Measurements from ENCODE around the gene CHRNA4. TPM values are rescaled to one million over a fixed set of nuclear protein-coding genes. Genes with fewer than 3 reads are reported as not detected.

The CHRNA4 gene
- total and polyA plus RNA-seq, 2 of the 4 experiments (the other 2 are of a cell fraction), result not detected

DNA sequence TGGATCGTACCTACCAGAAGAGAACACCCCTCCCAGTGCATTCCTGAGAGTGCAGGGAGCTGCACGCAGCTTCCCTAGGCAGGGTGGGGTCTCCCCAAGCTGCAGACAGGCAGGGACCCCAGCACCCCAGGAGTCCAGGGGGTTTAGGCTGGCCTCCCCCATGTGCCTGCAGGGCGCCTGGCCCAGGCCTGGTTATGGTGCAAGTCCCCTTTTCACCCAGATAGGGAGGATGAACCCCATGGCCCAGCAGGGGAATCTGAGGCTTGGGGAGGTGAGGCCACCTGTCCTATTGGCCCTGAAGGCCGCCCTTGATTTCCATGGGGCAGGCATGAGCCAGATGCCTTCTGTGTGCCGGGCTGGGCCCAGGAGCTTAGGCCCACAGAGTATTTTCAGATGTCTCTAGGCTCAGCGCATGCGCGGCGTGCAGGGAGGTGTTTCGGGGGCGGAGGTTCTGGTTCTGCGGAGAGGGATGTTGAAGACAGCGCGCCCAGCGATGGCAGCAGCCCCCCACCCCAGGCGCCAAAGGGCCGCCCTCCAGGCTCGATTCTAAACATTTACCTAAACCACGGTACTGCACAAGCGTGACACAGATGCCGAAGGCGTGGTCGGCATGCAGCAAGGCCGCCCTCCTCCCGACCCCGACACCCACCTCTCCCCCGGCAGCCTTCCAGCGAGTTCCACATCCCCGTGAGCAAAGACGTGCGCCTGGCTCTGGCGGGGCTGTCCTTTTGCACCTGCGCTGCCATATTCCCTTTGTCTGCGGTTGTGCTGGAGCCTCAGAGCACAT, 38.8 kb downstream of the CHRNA4 start:
- H4K91ac ChIP-seq (ENCODE audit: insufficient read depth, low read depth, low read length), result no peak overlapping the region
- peaks cover 4% of the 10 kb centered on the region; the same call in 1 of the 2 replicates for H3K4me1 ChIP-seq (ENCODE audit: control insufficient read depth, insufficient read depth, low read length)
- ChIA-PET CTCF (no interaction called here), POLR2A (ENCODE audit: unreplicated experiment) (no interaction called here)
- H3K9me3 ChIP-seq (ENCODE audit: control insufficient read depth, insufficient read depth, low read length), result no peaks in the 10 kb centered on the region
- no peak overlapping the region for H3K18ac ChIP-seq (ENCODE audit: low read depth, low read length)
- H3K27ac ChIP-seq (ENCODE audit: insufficient read depth, low read length), result no peak overlapping the region
- no peak overlapping the region for H2BK5ac ChIP-seq (ENCODE audit: low read depth, low read length, poor library complexity, severe bottlenecking)
- no TSS peak for BruUV-seq (replicated peaks)
- no peak overlapping the region for H2BK120ac ChIP-seq (ENCODE audit: low read depth, low read length)
- H3K4me3 ChIP-seq (ENCODE audit: insufficient read depth, low read depth, low read length), result no peak overlapping the region
- H3K56ac ChIP-seq (ENCODE audit: extremely low read depth, insufficient read depth, low read length), result no peak overlapping the region
- intact Hi-C loops (cut with micrococcal nuclease), result no loop called here
- H2AFZ ChIP-seq (replicated peaks; ENCODE audit: low read length, poor library complexity), result no peak overlapping the region
- H4K20me1 ChIP-seq (ENCODE audit: insufficient read depth, low read length), result no peaks in the 10 kb centered on the region
- H3K36me3 ChIP-seq (ENCODE audit: control insufficient read depth, insufficient read depth, low read length), result no peaks in the 10 kb centered on the region
- 26% methylated on average over 14 of the region's 34 CpGs; no CpG with 5 or more reads in 1 of the 2 experiments for WGBS, 2 experiments (ENCODE audit: extremely low coverage in 2 of 2, insufficient read length in 1 of 2)
- H3K23ac ChIP-seq (ENCODE audit: low read depth, low read length), result no peak overlapping the region
- H2BK15ac ChIP-seq (ENCODE audit: low read depth, low read length), result no peak overlapping the region
- DNase-seq, result no peak
- H4K5ac ChIP-seq (ENCODE audit: low read depth, low read length), result no peak overlapping the region
- H4K8ac ChIP-seq (ENCODE audit: low read depth in 2 of 2, low read length in 2 of 2), result no peak overlapping the region
- no peak overlapping the region for H3K9ac ChIP-seq (ENCODE audit: low read depth, low read length)
- H3K14ac ChIP-seq (replicated peaks; ENCODE audit: low read depth, low read length), result no peak overlapping the region
- H2AK9ac ChIP-seq (replicated peaks; ENCODE audit: low read depth, low read length, poor library complexity), result no peak overlapping the region
- H2AK5ac ChIP-seq (ENCODE audit: low read depth, low read length), result no peak overlapping the region
- in situ Hi-C loops (cut with MboI; ENCODE audit: low sequenced_read_pairs), result no loop called here
- dilution Hi-C loops (cut with HindIII; ENCODE audit: low sequenced_read_pairs, unreplicated experiment), result no loop called here
- H3K4me2 ChIP-seq (ENCODE audit: low read depth, low read length), result no peak overlapping the region
- no peak for ATAC-seq (ENCODE audit: low read depth)
- no peak overlapping the region for H3K4ac ChIP-seq (ENCODE audit: low read depth, low read length)
- TF ChIP-seq FOS (IDR thresholded peaks at IDR 0.05; ENCODE audit: low read depth, low read length) (no peak), CEBPB (IDR thresholded peaks at IDR 0.05; ENCODE audit: low read depth, low read length) (no peak), BHLHE40 (IDR thresholded peaks at IDR 0.05; ENCODE audit: low read depth, low read length) (no peak), NFE2L2 (IDR thresholded peaks at IDR 0.05; ENCODE audit: low read depth, low read length) (no peak), RAD21 (IDR thresholded peaks at IDR 0.05; ENCODE audit: low read length) (no peak), MXI1 (IDR thresholded peaks at IDR 0.05; ENCODE audit: borderline replicate concordance, low read depth, low read length) (no peak), MAZ (IDR thresholded peaks at IDR 0.05; ENCODE audit: borderline replicate concordance, low read depth, low read length) (no peak), POLR2A (IDR thresholded peaks at IDR 0.05; ENCODE audit: low read depth, low read length) (no peak), SMC3 (IDR thresholded peaks at IDR 0.05; ENCODE audit: low read depth, low read length) (no peak), RCOR1 (IDR thresholded peaks at IDR 0.05; ENCODE audit: insufficient replicate concordance, low read length) (no peak), RFX5 (IDR thresholded peaks at IDR 0.05; ENCODE audit: low read depth, low read length) (no peak), ELK1 (IDR thresholded peaks at IDR 0.05; ENCODE audit: borderline replicate concordance, low read depth, low read length) (no peak), MAFK (IDR thresholded peaks at IDR 0.05; ENCODE audit: low read depth, low read length) (no peak), CHD1 (IDR thresholded peaks at IDR 0.05; ENCODE audit: low read depth, low read length) (no peak)
- TF ChIP-seq, protein P1, sequence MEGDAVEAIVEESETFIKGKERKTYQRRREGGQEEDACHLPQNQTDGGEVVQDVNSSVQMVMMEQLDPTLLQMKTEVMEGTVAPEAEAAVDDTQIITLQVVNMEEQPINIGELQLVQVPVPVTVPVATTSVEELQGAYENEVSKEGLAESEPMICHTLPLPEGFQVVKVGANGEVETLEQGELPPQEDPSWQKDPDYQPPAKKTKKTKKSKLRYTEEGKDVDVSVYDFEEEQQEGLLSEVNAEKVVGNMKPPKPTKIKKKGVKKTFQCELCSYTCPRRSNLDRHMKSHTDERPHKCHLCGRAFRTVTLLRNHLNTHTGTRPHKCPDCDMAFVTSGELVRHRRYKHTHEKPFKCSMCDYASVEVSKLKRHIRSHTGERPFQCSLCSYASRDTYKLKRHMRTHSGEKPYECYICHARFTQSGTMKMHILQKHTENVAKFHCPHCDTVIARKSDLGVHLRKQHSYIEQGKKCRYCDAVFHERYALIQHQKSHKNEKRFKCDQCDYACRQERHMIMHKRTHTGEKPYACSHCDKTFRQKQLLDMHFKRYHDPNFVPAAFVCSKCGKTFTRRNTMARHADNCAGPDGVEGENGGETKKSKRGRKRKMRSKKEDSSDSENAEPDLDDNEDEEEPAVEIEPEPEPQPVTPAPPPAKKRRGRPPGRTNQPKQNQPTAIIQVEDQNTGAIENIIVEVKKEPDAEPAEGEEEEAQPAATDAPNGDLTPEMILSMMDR (conservative IDR thresholded peaks at IDR 0.05; ENCODE audit: low read depth, low read length), result no peak
- TF ChIP-seq, protein P2, sequence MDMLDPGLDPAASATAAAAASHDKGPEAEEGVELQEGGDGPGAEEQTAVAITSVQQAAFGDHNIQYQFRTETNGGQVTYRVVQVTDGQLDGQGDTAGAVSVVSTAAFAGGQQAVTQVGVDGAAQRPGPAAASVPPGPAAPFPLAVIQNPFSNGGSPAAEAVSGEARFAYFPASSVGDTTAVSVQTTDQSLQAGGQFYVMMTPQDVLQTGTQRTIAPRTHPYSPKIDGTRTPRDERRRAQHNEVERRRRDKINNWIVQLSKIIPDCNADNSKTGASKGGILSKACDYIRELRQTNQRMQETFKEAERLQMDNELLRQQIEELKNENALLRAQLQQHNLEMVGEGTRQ (IDR thresholded peaks at IDR 0.05; ENCODE audit: low read depth, low read length), result no peak
- no peak overlapping the region for H2BK20ac ChIP-seq (ENCODE audit: low read depth, low read length)
- no peaks in the 10 kb centered on the region for H3K9me1 ChIP-seq (ENCODE audit: insufficient read depth, low read length)
- H3K27me3 ChIP-seq (ENCODE audit: control insufficient read depth, insufficient read depth, low read length), result peaks cover 46% of the 10 kb centered on the region
- no peaks in the 10 kb centered on the region for H3K79me1 ChIP-seq (ENCODE audit: low read depth in 1 of 2, low read length in 2 of 2)
